ENCODE data around the gene TTC13. TPM values are rescaled to one million over a fixed set of nuclear protein-coding genes. Genes with fewer than 3 reads are reported as not detected.

The TTC13 gene
- polyA plus RNA-seq, 4 donors: 18.1 to 26.0 (median 23.1) TPM

- no peak for DNase-seq (ENCODE audit: low read depth in 4 of 4, low spot score in 3 of 4)
Measured at GRCh38 chr1:230858918-230859729, 119.5 kb downstream of the TTC13 start.

GRCh38 chr1:230858236-230858820 lies 120.3 kb downstream of the TTC13 start:
- DNase-seq (ENCODE audit: low read depth in 4 of 4, low spot score in 3 of 4): no peak

- no peak for DNase-seq (ENCODE audit: low read depth in 4 of 4, low spot score in 3 of 4)
Measured at GRCh38 chr1:230857822-230858221, 120.8 kb downstream of the TTC13 start.

- DNase-seq (ENCODE audit: low read depth in 4 of 4, low spot score in 3 of 4): no peak
Measured at GRCh38 chr1:230857077-230857476, 121.6 kb downstream of the TTC13 start.

Other genes starting within 250 kb of the TTC13 start
- gene CAPN9, start 231.5 kb downstream of the TTC13 start, polyA plus RNA-seq (ENCODE audit: insufficient read length in 4 of 4): 1 to 10 TPM in 2 of 4 donors, under 1 TPM in 2; 0.57 to 2.3 (median 0.88) TPM
- gene C1orf198, start 110.3 kb downstream of the TTC13 start, polyA plus RNA-seq (ENCODE audit: insufficient read length in 4 of 4): 100 to 1,000 TPM in 1 of 4 donors, 10 to 100 TPM in 3; 82.5 to 152 (median 93.1) TPM
- 10 to 100 TPM; 22.9 to 34.7 (median 26.5) TPM for gene ARV1, start 233 bp upstream of the TTC13 start, polyA plus RNA-seq (ENCODE audit: insufficient read length in 4 of 4)
- gene FAM89A, start 61.4 kb upstream of the TTC13 start, polyA plus RNA-seq (ENCODE audit: insufficient read length in 4 of 4): 10 to 100 TPM; 16.2 to 19.4 (median 16.7) TPM
- gene TRIM67, start 183.2 kb upstream of the TTC13 start, polyA plus RNA-seq (ENCODE audit: insufficient read length in 4 of 4): under 1 TPM; 0.06 to 0.20 (median 0.12) TPM

All from left renal pelvis (tissue), 4 donors.